ENCODE measurements around the gene IL27RA.

IL27RA gene

DNA sequence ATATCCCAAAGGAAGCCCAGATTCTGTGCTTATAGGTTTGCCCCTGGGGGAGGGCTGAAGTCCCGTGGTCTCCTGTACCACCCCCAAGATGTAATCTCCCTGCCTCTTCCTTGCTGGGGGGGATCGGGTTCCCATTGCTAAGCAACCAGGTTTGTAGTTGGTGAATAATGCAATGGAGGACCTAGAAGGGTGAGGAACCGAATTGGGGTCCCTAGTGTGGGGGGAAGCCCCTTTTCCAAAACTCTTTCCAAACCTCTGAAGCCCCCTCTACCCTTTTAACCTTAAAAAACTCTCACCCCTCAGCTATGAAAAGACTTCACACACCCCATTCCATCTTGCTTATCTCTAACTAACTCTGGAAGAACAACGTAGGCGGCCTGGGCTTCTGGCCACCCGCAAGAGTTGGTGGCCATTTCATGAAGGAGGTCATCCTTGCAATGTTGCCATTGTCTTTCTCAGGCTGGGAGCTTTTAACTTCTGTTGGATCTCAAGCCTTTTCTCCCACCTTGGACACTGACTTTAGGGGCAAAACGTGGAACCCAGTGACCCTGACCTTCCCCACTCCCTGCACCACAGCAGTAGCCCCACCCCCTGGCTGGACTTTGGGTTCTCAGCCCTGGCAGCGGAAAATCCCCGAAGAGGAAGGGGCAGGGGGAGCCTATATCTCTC, 29.7 kb downstream of the IL27RA start:
- no peak for DNase-seq

- no peak for DNase-seq
These were observed 30.4 kb downstream of the IL27RA start, which contains the start of gene PALM3 for GRCh38 chr19:14061751-14062557. TSS of gene PALM3 (minus strand) at chr19:14062076. CDS start at chr19:14061980, 96 bp downstream.

DNA sequence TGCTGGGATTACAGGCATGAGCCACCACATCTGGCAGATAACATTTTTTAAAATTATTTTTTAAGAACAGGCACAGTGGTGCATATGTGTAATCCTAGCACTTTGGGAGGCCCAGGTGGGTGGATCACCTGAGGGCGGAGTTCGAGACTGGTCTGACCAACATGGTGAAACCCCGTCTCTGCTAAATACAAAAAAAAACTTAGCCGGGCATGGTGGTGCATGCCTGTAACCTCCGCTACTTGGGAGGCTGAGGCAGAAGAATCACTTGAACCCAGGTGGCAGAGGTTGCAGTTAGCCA, 30.9 kb downstream of the IL27RA start:
- no peak for DNase-seq

- no peak for DNase-seq
These were observed 31.5 kb downstream of the IL27RA start for GRCh38 chr19:14063105-14063504.

GRCh38 chr19:14066134-14066533, 34.6 kb downstream of the IL27RA start:
- DNase-seq = no peak

DNA sequence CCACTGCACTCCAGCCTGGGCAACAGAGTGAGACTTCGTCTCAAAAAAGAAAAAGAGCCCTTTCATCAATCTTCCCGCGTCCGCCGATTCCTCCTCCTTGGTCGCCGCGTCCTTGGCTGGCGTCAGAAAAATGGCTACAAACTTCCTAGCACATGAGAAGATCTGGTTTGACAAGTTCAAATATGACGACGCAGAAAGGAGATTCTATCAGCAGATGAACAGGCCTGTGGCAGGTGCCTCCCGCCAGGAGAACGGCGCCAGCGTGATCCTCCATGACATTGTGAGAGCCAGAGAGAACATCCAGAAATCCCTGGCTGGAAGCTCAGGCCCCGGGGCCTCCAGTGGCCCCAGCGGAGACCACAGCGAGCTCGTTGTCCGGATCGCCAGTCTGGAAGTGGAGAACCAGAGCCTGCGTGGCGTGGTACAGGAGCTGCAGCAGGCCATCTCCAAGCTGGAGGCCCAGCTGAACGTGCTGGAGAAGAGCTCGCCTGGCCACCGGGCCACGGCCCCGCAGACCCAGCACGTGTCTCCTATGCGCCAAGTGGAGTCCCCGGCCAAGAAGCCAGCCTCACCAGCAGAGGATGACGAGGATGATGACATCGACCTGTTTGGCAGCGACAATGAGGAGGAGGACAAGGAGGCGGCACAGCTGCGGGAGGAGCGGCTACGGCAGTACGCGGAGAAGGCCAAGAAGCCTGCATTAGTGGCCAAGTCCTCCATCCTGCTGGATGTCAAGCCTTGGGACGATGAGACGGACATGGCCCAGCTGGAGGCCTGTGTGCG, 38.9 kb downstream of the IL27RA start:
- no peak for DNase-seq

DNA sequence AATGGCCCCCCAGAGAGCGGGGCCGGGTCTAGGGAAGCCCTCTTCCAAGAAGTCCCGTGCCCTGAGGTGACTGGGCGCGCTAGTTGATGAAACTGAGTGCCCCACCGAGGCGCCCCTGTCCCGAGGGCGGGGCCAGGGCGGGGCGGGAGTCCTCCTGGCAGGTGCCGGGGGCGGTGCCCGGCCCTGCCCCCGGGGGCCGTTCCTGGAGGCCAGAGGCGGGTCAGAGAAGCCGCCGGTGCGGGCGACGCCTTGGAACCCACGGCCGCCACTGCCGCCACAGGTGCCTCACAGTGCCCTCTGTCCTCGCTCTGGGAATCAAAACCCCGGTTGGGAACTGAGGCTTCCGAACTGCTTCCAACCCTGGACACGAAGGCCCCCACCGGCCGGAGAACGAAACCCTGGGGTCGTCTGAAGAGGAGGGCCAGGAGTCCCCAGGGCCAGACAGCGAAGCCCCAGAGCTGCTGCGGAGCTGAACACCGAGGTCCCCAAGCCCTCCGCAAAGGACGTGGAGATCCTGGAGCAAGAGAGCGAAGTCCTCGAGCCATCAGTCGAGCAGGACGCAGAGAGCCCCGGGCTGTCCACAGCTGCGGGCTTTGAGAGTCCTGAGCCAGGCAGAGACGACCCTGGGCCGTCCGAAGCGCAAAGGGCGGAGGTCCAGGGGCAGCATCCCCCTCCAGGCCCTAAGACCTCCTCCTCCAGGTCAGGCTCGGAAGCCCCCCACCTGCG, 41.1 kb downstream of the IL27RA start, which contains the start of gene MISP3:
MISP3 (plus strand) TSS at position 252 of the 726 bp plus-strand sequence. CDS start 524 bp downstream, outside the sequence.
- DNase-seq = peak in 1 of 2 donors; percentile 30

GRCh38 chr19:14073261-14073924, 41.8 kb downstream of the IL27RA start:
- DNase-seq = peak; percentile 67 to 71

DNA sequence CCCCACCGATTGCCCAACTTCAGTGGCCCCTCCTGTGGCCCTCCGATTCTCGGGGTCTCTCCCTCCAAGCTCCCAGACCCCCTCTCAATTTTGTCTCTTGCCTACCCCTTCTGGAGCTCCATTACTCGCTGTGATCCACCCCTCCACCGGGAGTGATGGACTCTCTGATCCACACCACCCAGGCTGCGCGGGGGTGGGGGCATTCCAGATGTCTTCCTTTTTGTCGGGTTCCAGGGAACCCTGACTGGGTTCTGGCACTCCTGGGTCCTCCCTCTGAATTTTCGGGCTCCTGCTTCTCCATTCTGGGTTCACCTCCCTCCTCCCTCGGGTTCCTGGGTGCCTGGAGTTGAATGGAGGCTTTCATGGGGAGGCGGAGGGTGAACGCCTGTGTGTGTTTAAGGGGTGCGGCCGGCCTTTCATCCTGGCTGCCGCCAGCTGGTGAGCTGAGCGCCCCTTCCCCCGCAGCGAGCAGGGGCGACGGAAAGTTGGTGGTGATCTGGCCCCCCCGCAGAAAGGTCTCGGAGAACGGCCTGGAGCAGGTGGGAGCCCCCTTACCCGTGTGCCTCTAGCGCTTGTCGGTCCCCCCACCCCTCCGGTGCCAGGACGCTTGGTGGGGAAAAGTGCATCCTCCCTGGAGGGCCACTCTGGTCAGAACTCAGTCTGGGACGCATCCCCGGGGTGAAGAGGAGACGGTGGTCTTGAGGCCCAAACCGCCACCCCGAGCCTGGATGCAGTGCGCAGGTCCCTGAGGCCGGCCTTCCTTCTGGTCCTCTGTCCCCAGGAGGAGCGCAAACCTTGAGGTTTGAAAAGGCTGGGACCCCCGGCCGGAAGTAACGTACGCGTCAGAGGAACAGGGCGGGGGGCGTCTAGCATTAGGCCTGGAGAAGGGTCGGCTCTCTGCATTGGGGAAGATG, 42.6 kb downstream of the IL27RA start:
- peak; percentile 27 to 34 for DNase-seq

- DNase-seq = no peak
These were observed 46.8 kb downstream of the IL27RA start for GRCh38 chr19:14078411-14078810.

GRCh38 chr19:14080887-14081796, 49.6 kb downstream of the IL27RA start:
- DNase-seq = peak; percentile 99

GRCh38 chr19:14081797-14082674, 50.5 kb downstream of the IL27RA start:
- DNase-seq = peak; percentile 31 to 38

DNA sequence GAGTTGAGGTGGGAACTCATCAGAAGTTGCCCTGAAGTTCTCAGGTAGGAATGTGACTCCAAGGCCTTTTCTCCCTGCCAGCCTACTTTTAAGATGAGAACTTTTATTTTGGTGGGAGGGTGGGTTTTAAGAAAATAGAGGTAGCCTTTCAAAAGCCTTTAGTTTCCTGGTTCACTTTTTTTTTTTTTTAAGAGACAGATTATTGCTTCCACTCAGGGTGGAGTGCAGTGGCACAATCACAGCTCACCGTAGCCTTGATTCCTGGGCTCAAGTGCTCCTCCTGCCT, 51.1 kb downstream of the IL27RA start:
- DNase-seq = no peak

DNA sequence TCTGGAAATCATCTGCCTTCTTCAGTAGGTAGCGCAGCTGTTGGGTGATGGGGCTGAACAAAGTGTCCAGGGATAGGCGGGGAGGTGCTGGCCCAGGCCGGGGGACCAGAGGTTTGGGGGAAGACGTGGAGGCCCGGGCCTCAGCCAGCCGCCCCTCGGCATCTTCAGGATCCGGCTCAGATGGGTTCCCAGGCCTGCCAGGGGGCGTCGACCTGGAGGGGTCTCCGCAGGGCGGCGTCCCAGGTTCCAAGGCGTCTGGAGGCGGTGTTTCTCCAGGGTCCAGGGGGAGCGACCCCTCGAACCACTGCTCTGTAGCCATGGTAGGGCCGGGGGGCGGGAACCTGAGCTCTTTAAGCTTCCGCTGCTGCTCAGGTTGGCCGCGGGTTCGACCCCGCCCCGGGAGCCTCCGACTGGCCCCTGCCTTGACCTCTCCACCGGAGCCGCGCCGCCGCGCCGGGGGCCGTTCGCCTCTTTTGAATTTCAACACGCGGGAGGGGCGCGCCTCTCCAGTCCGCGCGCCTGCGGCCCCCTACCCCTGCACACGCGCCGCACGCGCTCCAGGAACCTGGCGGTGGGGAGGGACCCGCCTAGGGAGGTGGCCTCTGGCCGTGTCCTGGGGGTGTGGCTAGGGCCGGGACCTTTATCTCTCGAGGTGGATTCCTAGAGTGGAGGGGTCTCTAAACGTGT, 53.9 kb downstream of the IL27RA start, which contains the start of gene C19orf67:
C19orf67 (minus strand) TSS at position 475 of the 687 bp plus-strand sequence; CDS start at position 319, 156 bp downstream.
- no peak for DNase-seq

DNA sequence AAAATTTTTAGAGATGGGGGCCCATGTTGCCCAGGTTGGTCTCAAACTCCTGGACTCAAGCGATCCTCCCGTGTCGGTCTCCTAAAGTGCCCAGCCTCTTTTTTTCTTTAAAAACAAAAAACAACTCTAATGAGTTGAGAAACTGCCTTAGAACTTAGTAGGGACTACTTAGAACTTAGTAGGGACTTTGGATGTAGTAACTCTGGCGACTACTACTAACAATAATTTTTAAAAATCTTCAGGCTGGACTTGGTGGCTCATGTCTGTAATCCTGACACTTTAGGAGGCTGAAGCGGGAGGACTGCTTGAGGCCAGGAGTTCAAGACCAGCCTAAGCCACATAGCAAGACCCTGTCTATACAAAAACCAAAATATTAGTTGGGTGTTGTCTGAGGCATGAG, 54.5 kb downstream of the IL27RA start:
- DNase-seq = no peak

DNA sequence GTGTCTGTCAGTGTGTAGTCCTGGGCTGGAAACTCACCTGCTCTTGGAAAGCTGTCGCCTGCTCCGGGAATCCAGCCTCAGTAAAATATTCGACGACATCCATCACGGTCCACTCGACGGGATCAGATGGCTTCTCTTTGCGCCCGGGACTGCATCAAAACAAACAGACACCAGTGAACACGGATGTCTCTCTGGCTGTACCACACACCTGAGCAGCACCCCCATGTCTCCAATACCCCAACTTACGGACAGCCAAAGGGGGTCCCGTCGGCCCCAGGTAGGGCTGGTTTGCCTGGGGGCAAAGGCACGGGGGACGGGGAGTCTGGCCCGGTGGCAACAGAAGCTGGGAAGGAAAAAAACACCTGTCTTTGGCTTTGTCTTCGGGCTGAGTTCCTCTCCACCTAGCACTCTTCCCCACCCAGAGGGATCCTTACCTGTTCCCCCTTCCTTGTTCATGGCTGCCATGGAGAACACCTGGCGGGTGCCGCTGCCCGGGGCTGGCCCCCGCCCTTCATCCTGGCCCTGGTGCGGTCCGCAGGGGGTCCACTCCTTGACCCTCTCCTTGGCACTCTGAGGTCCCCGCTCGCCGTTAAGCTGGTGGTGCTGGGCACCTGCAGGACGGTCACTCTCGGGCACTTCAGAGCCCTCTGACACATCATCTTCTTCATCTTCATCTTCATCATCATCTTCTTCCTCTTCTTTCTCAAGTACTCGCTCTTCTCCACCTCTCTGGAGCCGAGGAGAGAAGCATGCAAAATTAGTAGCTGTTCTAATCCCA, 57.3 kb downstream of the IL27RA start:
- no peak for DNase-seq

- peak in 1 of 2 donors; percentile 30 for DNase-seq
These were observed 57.8 kb downstream of the IL27RA start for GRCh38 chr19:14089412-14089661.
